Measurements from ENCODE around the gene MOSMO.

GRCh38 chr16:22116095-22116700 lies 108.3 kb downstream of the MOSMO start:
- no peak for TF ChIP-seq CTCF (conservative IDR thresholded peaks at IDR 0.05)
- no peak for TF ChIP-seq EZH2 (IDR thresholded peaks at IDR 0.05; ENCODE audit: low read depth)

Measured in PC-9 (cell line).